Osteoblast (primary cell): Measurements from ENCODE around the gene ANO7. TPM values are rescaled to one million over a fixed set of nuclear protein-coding genes. Genes with fewer than 3 reads are reported as not detected.
A peak's percentile ranks its signal among the peaks of the same experiment; 100 is the strongest.
"Not testable (repeated sequence)": the region's sequence is repeated elsewhere in the genome, so short reads cannot be mapped to it uniquely, and the experiment has no call there.

Experiments
- DNase-seq: peaks from one replicate; pipeline ENCODE4 v3.0.0; 2011; ENCODE audit warnings: low spot score, mixed read lengths; ENCODE audit not compliant: insufficient read length; ENCODE audit errors: missing footprints
- H2AFZ ChIP-seq: 2 replicates; pipeline ENCODE4 v1.6.0; 2011; ENCODE audit warnings: mild to moderate bottlenecking, low read length
- H3K27ac ChIP-seq: 2 replicates; pipeline ENCODE4 v1.5.1; 2011; ENCODE audit warnings: mild to moderate bottlenecking, low read depth, low read length, moderate library complexity
- H3K27me3 ChIP-seq: 2 replicates; pipeline ENCODE4 v1.6.0; 2012; ENCODE audit warnings: mild to moderate bottlenecking, control low read depth, inconsistent platforms, low read length, moderate library complexity; ENCODE audit not compliant: insufficient read depth
- H3K36me3 ChIP-seq: 2 replicates; pipeline ENCODE4 v1.5.1; 2011; ENCODE audit warnings: mild to moderate bottlenecking, low read length, control low read depth, moderate library complexity; ENCODE audit not compliant: insufficient read depth
- H3K4me1 ChIP-seq: 2 replicates; pipeline ENCODE4 v1.5.1; 2011; ENCODE audit warnings: mild to moderate bottlenecking, low read length, control low read depth, moderate library complexity; ENCODE audit not compliant: insufficient read depth
- H3K4me2 ChIP-seq: 2 replicates; pipeline ENCODE4 v1.6.0; 2011; ENCODE audit warnings: mild to moderate bottlenecking, low read length; ENCODE audit not compliant: insufficient read depth
- H3K4me3 ChIP-seq: fragments of 200-600 bp; sonication (generic); 3 replicates; pipeline ENCODE4 v1.5.1; 2012; ENCODE audit warnings: mild to moderate bottlenecking, low read length, inconsistent platforms; ENCODE audit not compliant: insufficient read depth
- H3K79me2 ChIP-seq: 2 replicates; pipeline ENCODE4 v1.6.0; 2012; ENCODE audit warnings: mild to moderate bottlenecking, low read length, control low read depth, inconsistent platforms; ENCODE audit not compliant: insufficient read depth
- H3K9me3 ChIP-seq: 2 replicates; pipeline ENCODE4 v1.5.1; 2011; ENCODE audit warnings: low read depth, low read length, control low read depth
- H4K20me1 ChIP-seq: 2 replicates; pipeline ENCODE4 v1.6.0; 2012; ENCODE audit warnings: mild to moderate bottlenecking, low read length, control low read depth; ENCODE audit not compliant: insufficient read depth
- CTCF ChIP-seq: IDR thresholded peaks from 2 replicates; pipeline ENCODE4 v1.5.1; 2011; ENCODE audit warnings: mild to moderate bottlenecking, low read depth, low read length, moderate library complexity; ENCODE audit errors: extremely low read depth
- total RNA-seq: library from RNA; depleted of rRNA; stranded (reverse); fragments of >200 nt; gene quantifications from 2 replicates; pipeline ENCODE4 v1.2.3, GENCODE V29; 2012

ANO7 gene
- total RNA-seq, 1 donor, result 1.8 TPM

- no peaks in the 10 kb centered on the region for H3K36me3 ChIP-seq
- TF ChIP-seq CTCF, result no peak
- H3K27me3 ChIP-seq, result peaks cover 3% of the 10 kb centered on the region
- no peaks in the 10 kb centered on the region for H3K9me3 ChIP-seq
- no peaks in the 10 kb centered on the region for H3K4me1 ChIP-seq
- peak; percentile 63 for DNase-seq
- H3K79me2 ChIP-seq, result no peaks in the 10 kb centered on the region
- no peak overlapping the region for H2AFZ ChIP-seq
- no peaks in the 10 kb centered on the region for H4K20me1 ChIP-seq
- H3K27ac ChIP-seq, result no peak overlapping the region
- H3K4me3 ChIP-seq, result no peak overlapping the region
- no peak overlapping the region for H3K4me2 ChIP-seq
Observed at GRCh38 chr2:241194811-241195210, 6.3 kb downstream of the ANO7 start.

- Histone ChIP-seq H3K27me3 (peaks cover 3% of the 10 kb centered on the region), H3K4me3 (no peak overlapping the region), H3K36me3 (no peaks in the 10 kb centered on the region), H3K4me1 (no peaks in the 10 kb centered on the region), H3K9me3 (no peaks in the 10 kb centered on the region), H4K20me1 (no peaks in the 10 kb centered on the region), H3K79me2 (no peaks in the 10 kb centered on the region), H3K4me2 (no peak overlapping the region), H3K27ac (no peak overlapping the region), H2AFZ (no peak overlapping the region)
- no peak for TF ChIP-seq CTCF
- DNase-seq, result peak; percentile 73
Observed at GRCh38 chr2:241195506-241196130, 7.1 kb downstream of the ANO7 start.

- not testable (repeated sequence) for DNase-seq, H3K36me3 ChIP-seq, H3K4me3 ChIP-seq, H3K27ac ChIP-seq, H3K4me1 ChIP-seq, H2AFZ ChIP-seq, H3K27me3 ChIP-seq, H3K79me2 ChIP-seq, H4K20me1 ChIP-seq, H3K9me3 ChIP-seq, H3K4me2 ChIP-seq
Observed at GRCh38 chr2:241197246-241197645, 8.8 kb downstream of the ANO7 start.

GRCh38 chr2:241197947-241198346 lies 9.5 kb downstream of the ANO7 start:
- Histone ChIP-seq H3K27me3 (peaks cover 3% of the 10 kb centered on the region), H3K4me2 (no peak overlapping the region), H3K36me3 (no peaks in the 10 kb centered on the region), H3K9me3 (no peaks in the 10 kb centered on the region), H4K20me1 (no peaks in the 10 kb centered on the region), H3K79me2 (no peaks in the 10 kb centered on the region), H2AFZ (no peak overlapping the region), H3K4me1 (no peaks in the 10 kb centered on the region), H3K27ac (no peak overlapping the region), H3K4me3 (no peak overlapping the region)
- DNase-seq, result peak; percentile 80
- no peak for TF ChIP-seq CTCF
